SK-N-SH treated with all-trans-retinoic acid at 6 μM for 48 hours (cell line): ENCODE results near the gene IP6K2.

Source experiments
- ATAC-seq: fragments of 200-7000 bp; cut with Tn5 transposase; 3 replicates; pipeline ENCODE4 v1.9.1; 2020; ENCODE audit warnings: mild to moderate bottlenecking, moderate library complexity
- ARNTL ChIP-seq: fragments of 450-650 bp; formaldehyde crosslinking; IDR thresholded peaks from 2 replicates; pipeline ENCODE4 v1.5.0; 2020; ENCODE audit warnings: low read depth, mild to moderate bottlenecking, moderate library complexity, borderline replicate concordance
- BACH2 ChIP-seq: fragments of 250-450 bp; sonication (Bioruptor Pico); IDR thresholded peaks from 2 replicates; pipeline ENCODE4 v1.9.0; 2021; ENCODE audit warnings: mild to moderate bottlenecking, borderline replicate concordance
- CREB5 ChIP-seq: fragments of 250-450 bp; sonication (Bioruptor Pico); IDR thresholded peaks from 2 replicates; pipeline ENCODE4 v1.5.1; 2020; ENCODE audit warnings: low read depth, mild to moderate bottlenecking, moderate library complexity
- CSDC2 ChIP-seq: fragments of 250-450 bp; sonication (Bioruptor Pico); IDR thresholded peaks from 2 replicates; pipeline ENCODE4 v1.5.0; 2020; ENCODE audit warnings: mild to moderate bottlenecking, moderate library complexity
- CSRNP3 ChIP-seq: fragments of 250-450 bp; sonication (Bioruptor Pico); IDR thresholded peaks from 2 replicates; pipeline ENCODE4 v1.5.1; 2021; ENCODE audit warnings: mild to moderate bottlenecking, moderate library complexity
- GLIS3 ChIP-seq: fragments of 250-450 bp; sonication (Bioruptor Pico); IDR thresholded peaks from 2 replicates; pipeline ENCODE4 v1.5.0; 2020; ENCODE audit warnings: mild to moderate bottlenecking, moderate library complexity
- OSR1 ChIP-seq: fragments of 250-450 bp; sonication (Bioruptor Pico); IDR thresholded peaks from 2 replicates; pipeline ENCODE4 v1.8.0; 2022; ENCODE audit warnings: moderate library complexity, mild to moderate bottlenecking, inconsistent platforms
- PATZ1 ChIP-seq: fragments of 250-450 bp; sonication (Bioruptor Pico); IDR thresholded peaks from 2 replicates; pipeline ENCODE4 v1.8.0; 2020; ENCODE audit warnings: mild to moderate bottlenecking, moderate library complexity, borderline replicate concordance
- POU6F1 ChIP-seq: fragments of 250-450 bp; sonication (Bioruptor Pico); IDR thresholded peaks from 2 replicates; pipeline ENCODE4 v1.8.0; 2021; ENCODE audit warnings: low read depth, mild to moderate bottlenecking, moderate library complexity, borderline replicate concordance
- PPARA ChIP-seq: fragments of 250-450 bp; sonication (Bioruptor Pico); IDR thresholded peaks from 2 replicates; pipeline ENCODE4 v1.5.0; 2020; ENCODE audit warnings: mild to moderate bottlenecking, borderline replicate concordance
- RARB ChIP-seq: fragments of 250-450 bp; sonication (Bioruptor Pico); IDR thresholded peaks from 2 replicates; pipeline ENCODE4 v1.8.0; 2021; ENCODE audit warnings: mild to moderate bottlenecking, moderate library complexity
- SNAI2 ChIP-seq: fragments of 250-450 bp; sonication (Bioruptor Pico); IDR thresholded peaks from 2 replicates; pipeline ENCODE4 v1.5.0; 2020; ENCODE audit warnings: mild to moderate bottlenecking, moderate library complexity
- TCF4 ChIP-seq: fragments of 250-450 bp; sonication (Bioruptor Pico); IDR thresholded peaks from 2 replicates; pipeline ENCODE4 v1.8.0; 2021; ENCODE audit warnings: mild to moderate bottlenecking, moderate library complexity, borderline replicate concordance
- TOX ChIP-seq: fragments of 250-450 bp; sonication (Bioruptor Pico); IDR thresholded peaks from 2 replicates; pipeline ENCODE4 v1.8.0; 2021; ENCODE audit warnings: mild to moderate bottlenecking, moderate library complexity, borderline replicate concordance
- TSHZ2 ChIP-seq: fragments of 250-450 bp; sonication (Bioruptor Pico); IDR thresholded peaks from 2 replicates; pipeline ENCODE4 v1.5.0; 2020; ENCODE audit warnings: mild to moderate bottlenecking, moderate library complexity
- ZC3H10 ChIP-seq: fragments of 250-450 bp; sonication (Bioruptor Pico); IDR thresholded peaks from 2 replicates; pipeline ENCODE4 v1.5.1; 2021; ENCODE audit warnings: mild to moderate bottlenecking, moderate library complexity
- ZFP3 ChIP-seq: fragments of 250-450 bp; sonication (Bioruptor Pico); IDR thresholded peaks from 2 replicates; pipeline ENCODE4 v1.5.0; 2020; ENCODE audit warnings: mild to moderate bottlenecking, moderate library complexity
- ZFP30 ChIP-seq: fragments of 450-650 bp; formaldehyde crosslinking; IDR thresholded peaks from 2 replicates; pipeline ENCODE4 v1.5.0; 2022; ENCODE audit warnings: mild to moderate bottlenecking, moderate library complexity
- ZNF70 ChIP-seq: fragments of 450-650 bp; formaldehyde crosslinking; IDR thresholded peaks from 2 replicates; pipeline ENCODE4 v1.5.0; 2020; ENCODE audit warnings: mild to moderate bottlenecking, moderate library complexity
- ZNF8 ChIP-seq: fragments of 450-650 bp; formaldehyde crosslinking; IDR thresholded peaks from 2 replicates; pipeline ENCODE4 v1.5.0; 2020; ENCODE audit warnings: mild to moderate bottlenecking, moderate library complexity

IP6K2 gene

GRCh38 chr3:48689384-48689783 is 27.6 kb downstream of the IP6K2 start:
- TF ChIP-seq ZFP3, result no peak
- TF ChIP-seq PPARA (CRISPR knock-in tag), result no peak
- TF ChIP-seq ZNF70 (CRISPR knock-in tag), result no peak
- TF ChIP-seq ZFP30 (CRISPR knock-in tag), result no peak
- no peak for TF ChIP-seq SNAI2 (CRISPR knock-in tag)
- TF ChIP-seq ARNTL (CRISPR knock-in tag), result no peak
- no peak for TF ChIP-seq CSRNP3
- no peak for TF ChIP-seq RARB
- no peak for TF ChIP-seq PATZ1 (CRISPR knock-in tag)
- TF ChIP-seq TSHZ2 (CRISPR knock-in tag), result no peak
- TF ChIP-seq ZNF8 (CRISPR knock-in tag), result no peak
- no peak for TF ChIP-seq CREB5 (CRISPR knock-in tag)
- no peak for TF ChIP-seq GLIS3
- no peak for TF ChIP-seq TCF4
- TF ChIP-seq BACH2 (CRISPR knock-in tag), result no peak
- TF ChIP-seq POU6F1 (CRISPR knock-in tag), result no peak
- no peak for TF ChIP-seq ZC3H10 (CRISPR knock-in tag)
- TF ChIP-seq OSR1 (CRISPR knock-in tag), result no peak
- TF ChIP-seq, all 23 proteins: peak for 0

GRCh38 chr3:48688737-48689075 is 28.3 kb downstream of the IP6K2 start:
- TF ChIP-seq ARNTL (CRISPR knock-in tag), result no peak
- no peak for TF ChIP-seq TOX (CRISPR knock-in tag)
- no peak for TF ChIP-seq TCF4
- no peak for TF ChIP-seq ZNF70 (CRISPR knock-in tag)
- no peak for TF ChIP-seq RARB
- no peak for TF ChIP-seq ZFP30 (CRISPR knock-in tag)
- no peak for TF ChIP-seq CSDC2
- TF ChIP-seq PATZ1 (CRISPR knock-in tag), result no peak
- TF ChIP-seq PPARA (CRISPR knock-in tag), result no peak
- TF ChIP-seq, all 23 proteins: peak for 0
- ATAC-seq, result no peak

More at GRCh38 chr3:48689384-48689783, 27.6 kb downstream of the IP6K2 start:
- ATAC-seq, result no peak
